ENCODE measurements around the gene ABLIM3. TPM values are rescaled to one million over a fixed set of nuclear protein-coding genes. Genes with fewer than 3 reads are reported as not detected.
A peak's percentile ranks its signal among the peaks of the same experiment; 100 is the strongest.

ABLIM3 gene
- total and polyA plus RNA-seq, 11 donors, result 43.2 to 175 (median 97.8) TPM

DNA sequence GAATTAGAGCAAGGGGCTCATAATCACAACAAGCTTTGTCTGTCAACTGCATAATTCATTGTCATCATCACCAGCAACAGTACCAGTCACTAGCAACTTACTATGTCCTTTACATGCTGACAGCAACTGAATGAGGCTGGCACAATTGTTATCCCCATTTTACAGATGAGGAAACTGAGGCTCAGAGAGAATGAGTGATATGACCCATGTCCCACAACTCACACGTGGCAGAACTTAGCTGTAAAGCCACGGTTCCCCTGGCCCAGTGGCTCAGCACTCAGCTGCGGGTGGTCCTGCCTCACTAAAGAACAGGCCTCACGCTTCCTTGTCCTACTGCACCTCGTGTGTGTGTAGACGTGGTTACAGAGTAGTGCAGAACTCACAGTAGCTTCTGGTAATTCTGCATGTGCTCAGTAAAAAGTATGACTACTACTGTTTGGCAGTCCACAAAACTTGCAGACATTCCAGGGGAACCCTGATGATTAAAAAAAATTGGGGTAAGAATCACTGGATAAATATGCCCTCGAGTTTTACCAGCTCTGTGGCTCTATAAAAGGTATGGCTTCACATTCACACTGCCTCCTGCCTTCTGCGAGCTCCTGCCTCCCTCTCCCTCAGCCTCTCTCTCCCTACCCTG, 160.6 kb downstream of the ABLIM3 start:
- Histone ChIP-seq H3K4me3 (no peak overlapping the region), H3K36me3 (peaks cover 0 to 71% (median 48%) of the 10 kb centered on the region in 9 donors), H3K9me3 (no peaks in the 10 kb centered on the region), H3K4me1 (peaks cover 1 to 84% (median 53%) of the 10 kb centered on the region in 12 donors), H3K27ac (peak overlapping the region in 8 of 12 donors; percentile 20 to 86 (median 76)), H3K27me3 (no peaks in the 10 kb centered on the region)
- 74 to 77% (median 75%) methylated on average over 8 of the region's 8 CpGs for WGBS, 4 donors
- ATAC-seq, result no peak
- DNase-seq, result no peak
- TF ChIP-seq, protein P1, sequence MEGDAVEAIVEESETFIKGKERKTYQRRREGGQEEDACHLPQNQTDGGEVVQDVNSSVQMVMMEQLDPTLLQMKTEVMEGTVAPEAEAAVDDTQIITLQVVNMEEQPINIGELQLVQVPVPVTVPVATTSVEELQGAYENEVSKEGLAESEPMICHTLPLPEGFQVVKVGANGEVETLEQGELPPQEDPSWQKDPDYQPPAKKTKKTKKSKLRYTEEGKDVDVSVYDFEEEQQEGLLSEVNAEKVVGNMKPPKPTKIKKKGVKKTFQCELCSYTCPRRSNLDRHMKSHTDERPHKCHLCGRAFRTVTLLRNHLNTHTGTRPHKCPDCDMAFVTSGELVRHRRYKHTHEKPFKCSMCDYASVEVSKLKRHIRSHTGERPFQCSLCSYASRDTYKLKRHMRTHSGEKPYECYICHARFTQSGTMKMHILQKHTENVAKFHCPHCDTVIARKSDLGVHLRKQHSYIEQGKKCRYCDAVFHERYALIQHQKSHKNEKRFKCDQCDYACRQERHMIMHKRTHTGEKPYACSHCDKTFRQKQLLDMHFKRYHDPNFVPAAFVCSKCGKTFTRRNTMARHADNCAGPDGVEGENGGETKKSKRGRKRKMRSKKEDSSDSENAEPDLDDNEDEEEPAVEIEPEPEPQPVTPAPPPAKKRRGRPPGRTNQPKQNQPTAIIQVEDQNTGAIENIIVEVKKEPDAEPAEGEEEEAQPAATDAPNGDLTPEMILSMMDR (IDR thresholded peaks at IDR 0.05), result no peak
- no peak for TF ChIP-seq POLR2A (IDR thresholded peaks at IDR 0.05)
- intact Hi-C loops (cut with DNase I), result no loop called here

DNA sequence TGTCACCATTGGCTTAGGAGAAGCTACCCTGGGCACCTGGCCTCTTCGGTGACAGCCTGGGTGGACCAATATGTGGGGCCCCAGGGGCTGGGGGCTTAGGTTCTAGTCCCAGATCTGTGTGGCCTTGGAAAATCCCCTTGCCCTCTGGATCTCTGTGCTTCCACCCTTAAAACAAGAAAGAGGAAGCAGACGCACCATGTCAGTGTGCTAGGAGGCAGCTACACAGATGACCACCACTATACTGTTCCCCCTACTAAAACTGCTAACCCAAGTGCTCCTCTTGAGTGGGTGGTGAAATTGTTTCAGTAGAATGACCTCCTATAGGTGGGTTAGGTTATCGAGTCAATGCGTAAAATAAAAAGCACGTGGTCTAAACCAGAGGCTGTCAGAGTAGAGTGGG, 161.3 kb downstream of the ABLIM3 start:
- DNase-seq (no peak), ATAC-seq (no peak)
- Histone ChIP-seq H3K27me3 (no peaks in the 10 kb centered on the region), H3K36me3 (peaks cover 0 to 79% (median 54%) of the 10 kb centered on the region in 9 donors), H3K9me3 (no peaks in the 10 kb centered on the region), H3K4me1 (peaks cover 0 to 76% (median 46%) of the 10 kb centered on the region in 12 donors), H3K4me3 (no peak overlapping the region), H3K27ac (peak overlapping the region in 9 of 12 donors; percentile 20 to 86 (median 75))
- 81 to 84% (median 82%) methylated on average over 5 of the region's 5 CpGs for WGBS, 4 donors
- intact Hi-C loops (cut with DNase I), result no loop called here
- TF ChIP-seq, protein P1 (IDR thresholded peaks at IDR 0.05), result no peak
- no peak for TF ChIP-seq POLR2A (IDR thresholded peaks at IDR 0.05)

DNA sequence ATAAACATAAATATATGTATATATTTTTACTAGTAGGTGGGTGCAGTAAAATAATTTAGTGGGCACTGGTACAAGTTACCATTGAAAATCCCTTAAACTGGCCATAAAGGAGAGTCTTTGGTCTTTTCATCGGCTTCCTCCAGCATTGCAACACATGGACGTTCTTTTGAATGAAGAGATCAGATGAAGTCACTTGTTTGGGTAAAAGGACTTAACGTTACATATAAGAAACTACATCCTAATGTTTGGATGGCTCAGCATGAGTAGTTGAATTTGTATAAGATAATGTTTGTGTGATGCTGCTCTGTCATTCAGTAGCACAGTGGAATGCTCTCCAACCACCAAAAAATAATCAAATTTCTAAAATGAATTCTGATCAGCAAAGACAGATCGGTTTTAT, 161.9 kb downstream of the ABLIM3 start:
- ATAC-seq, result no peak
- H3K9me3 ChIP-seq, result no peaks in the 10 kb centered on the region
- H3K27ac ChIP-seq, result peak overlapping the region in 5 of 12 donors; percentile 20 to 85 (median 59)
- no peak overlapping the region for H3K4me3 ChIP-seq
- H3K27me3 ChIP-seq, result no peaks in the 10 kb centered on the region
- WGBS, 4 donors, result 65 to 72% (median 70%) methylated on average over 4 of the region's 4 CpGs
- intact Hi-C loops (cut with DNase I), result no loop called here
- no peak for DNase-seq
- no peak for TF ChIP-seq POLR2A (IDR thresholded peaks at IDR 0.05)
- TF ChIP-seq, protein P1 (IDR thresholded peaks at IDR 0.05), result no peak
- H3K4me1 ChIP-seq, result peaks cover 0 to 71% (median 40%) of the 10 kb centered on the region in 12 donors
- peaks cover 0 to 85% (median 59%) of the 10 kb centered on the region in 9 donors for H3K36me3 ChIP-seq

DNA sequence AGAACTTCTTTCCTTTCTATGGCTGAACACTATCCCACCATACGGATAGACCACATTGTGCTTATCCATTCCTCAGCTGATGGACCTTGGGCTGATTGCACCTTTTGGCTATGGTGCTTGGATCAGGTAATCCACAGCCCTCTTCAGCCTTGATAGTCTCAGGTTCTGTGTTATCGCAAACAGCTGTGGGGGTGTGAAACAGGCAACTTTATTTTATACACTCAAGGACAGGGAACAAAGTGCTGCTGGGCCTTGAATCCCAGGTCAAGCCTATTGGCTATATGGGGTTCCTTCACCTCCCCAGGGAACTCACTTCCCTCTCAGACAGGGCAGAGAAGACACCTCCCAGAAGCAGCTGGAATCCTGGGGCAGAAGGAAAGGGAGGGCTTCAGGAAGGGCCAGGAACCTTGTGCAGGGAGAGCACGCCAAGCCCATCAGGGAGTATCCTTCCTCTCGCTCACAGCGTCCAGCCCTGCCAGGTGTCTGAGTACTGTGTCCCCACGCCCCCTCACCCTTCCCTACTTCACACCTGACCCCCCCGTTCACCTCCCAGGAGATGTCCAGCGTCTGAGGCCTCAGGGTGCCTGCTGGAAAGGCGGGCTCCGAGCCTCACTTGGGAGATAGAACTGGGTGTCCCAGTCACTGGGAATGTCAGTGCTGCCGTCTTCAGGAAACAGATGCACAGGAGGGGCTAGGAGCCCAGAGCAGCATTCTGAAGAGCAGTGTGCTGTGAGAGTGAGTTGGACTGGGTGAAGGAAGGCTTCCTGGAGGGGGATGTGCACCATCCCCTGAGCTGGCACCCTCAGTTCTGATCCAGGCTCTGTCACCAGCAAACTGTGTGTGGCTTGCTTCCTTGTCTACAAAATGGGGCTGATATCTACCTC, 163.1 kb downstream of the ABLIM3 start:
- WGBS, 4 donors, result 59 to 76% (median 62%) methylated on average over 11 of the region's 11 CpGs
- DNase-seq (peak in 4 of 5 donors; percentile 44 to 62 (median 53)), ATAC-seq (peak; percentile 50 to 75 (median 54))
- no peaks in the 10 kb centered on the region for H3K27me3 ChIP-seq
- intact Hi-C loops (cut with DNase I), result loop anchor here in 1 of 10 donors (5.0 kb wide), 1 partner anchor 32 kb away; the partner anchor contains the start of gene AFAP1L1
- no peak for TF ChIP-seq POLR2A (IDR thresholded peaks at IDR 0.05)
- TF ChIP-seq, protein P1 (IDR thresholded peaks at IDR 0.05), result no peak
- H3K36me3 ChIP-seq, result peaks cover 0 to 97% (median 70%) of the 10 kb centered on the region in 9 donors
- H3K4me3 ChIP-seq, result no peak overlapping the region
- H3K27ac ChIP-seq, result peak overlapping the region in 11 of 12 donors; percentile 11 to 85 (median 58)
- H3K4me1 ChIP-seq, result peaks cover 0 to 59% (median 28%) of the 10 kb centered on the region in 12 donors
- no peaks in the 10 kb centered on the region for H3K9me3 ChIP-seq
